ENCODE measurements around the gene ZNF223.

Gene ZNF223

DNA sequence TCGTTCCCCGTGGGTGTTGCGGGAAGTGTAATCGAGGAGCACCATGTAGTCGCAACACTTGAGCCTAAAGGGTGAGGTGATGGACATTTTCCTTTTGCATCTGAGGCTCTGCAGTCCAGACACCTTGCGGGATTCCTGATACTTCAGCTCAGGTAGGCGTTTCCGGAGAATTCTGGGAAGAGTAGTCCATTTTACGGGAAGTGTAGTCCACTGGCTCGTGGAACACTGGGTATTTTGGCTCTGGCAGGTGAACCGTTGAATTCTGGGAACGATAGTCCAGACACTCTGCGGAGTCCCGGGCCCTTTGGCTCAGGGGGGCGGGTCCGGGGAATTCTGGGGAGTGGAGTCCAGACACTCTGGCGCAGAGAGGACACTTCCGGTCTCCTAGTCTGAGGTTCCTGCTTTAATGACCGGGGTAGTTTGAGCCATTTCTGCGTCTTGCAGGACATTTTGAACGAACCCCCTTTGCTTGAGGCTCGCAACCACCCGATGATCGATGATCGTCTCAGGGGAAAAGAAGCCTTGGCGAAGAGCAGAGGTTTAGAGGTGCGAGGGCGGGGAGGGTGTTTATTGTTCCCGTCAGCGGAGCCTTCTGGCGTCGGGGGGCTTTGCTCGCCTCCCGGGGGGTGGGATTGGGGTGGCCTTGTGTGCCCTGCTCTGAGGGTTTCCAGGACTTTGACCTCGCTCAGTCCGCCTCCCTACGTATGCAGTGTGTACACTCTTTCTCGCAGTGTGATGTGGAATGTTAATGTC is at the start of gene ZNF223:
Gene ZNF223 (plus strand): TSS at position 387 of the 753 bp plus-strand sequence. CDS start 3,141 bp downstream, outside the sequence.
- Histone ChIP-seq H3K27ac (no peak within 1 kb of the TSS), H3K9ac (ENCODE audit: insufficient read length) (peak within 1 kb of the TSS; percentile 71), H3K4me3 (peak within 1 kb of the TSS; percentile 83), H3K9me3 (ENCODE audit: low read depth, low read length) (no peaks in the 10 kb centered on the region), H3K36me3 (ENCODE audit: insufficient read depth, low read length) (no peaks in the 10 kb centered on the region; the same call in 1 of the 2 replicates)
- peak; percentile 45 for DNase-seq (ENCODE audit: low read depth, low spot score)
- TF ChIP-seq POLR2AphosphoS5 (IDR thresholded peaks at IDR 0.05; ENCODE audit: borderline replicate concordance, low read depth, low read length) (peak; percentile 61), EZH2 (IDR thresholded peaks at IDR 0.05) (no peak), FOXP2 (optimal IDR thresholded peaks at IDR 0.05; ENCODE audit: control extremely low read depth, extremely low read length, insufficient read depth) (no peak)

DNA sequence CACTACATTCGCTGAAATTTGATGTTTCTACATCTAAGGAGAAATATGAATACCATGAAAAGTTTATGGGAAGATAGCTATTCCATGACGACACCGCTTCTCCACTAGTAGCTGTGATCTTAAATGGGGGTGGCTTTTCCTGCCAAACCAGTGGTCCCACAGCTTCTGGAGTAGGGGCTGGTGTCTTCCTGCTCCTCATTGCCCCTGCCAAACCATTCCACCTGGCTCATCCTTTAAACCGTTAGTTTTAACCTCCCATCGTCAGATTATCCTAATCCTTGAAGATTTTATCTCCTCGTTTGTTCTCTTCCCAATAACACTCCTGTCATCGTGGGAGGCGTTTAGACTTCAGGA is 49.6 kb upstream of the ZNF223 start:
- no peak overlapping the region for H3K27ac ChIP-seq
- no peak for DNase-seq (ENCODE audit: low read depth, low spot score)
- H3K9ac ChIP-seq (ENCODE audit: insufficient read length) = peak overlapping the region; percentile 78
- peak overlapping the region; percentile 83 for H3K4me3 ChIP-seq
- peaks cover 13% of the 10 kb centered on the region for H3K36me3 ChIP-seq (ENCODE audit: insufficient read depth, low read length)
- no peaks in the 10 kb centered on the region for H3K9me3 ChIP-seq (ENCODE audit: low read depth, low read length)
- no peak for TF ChIP-seq POLR2AphosphoS5 (IDR thresholded peaks at IDR 0.05; ENCODE audit: borderline replicate concordance, low read depth, low read length)
- TF ChIP-seq FOXP2 (optimal IDR thresholded peaks at IDR 0.05; ENCODE audit: control extremely low read depth, extremely low read length, insufficient read depth) = no peak
- TF ChIP-seq EZH2 (IDR thresholded peaks at IDR 0.05) = no peak

DNA sequence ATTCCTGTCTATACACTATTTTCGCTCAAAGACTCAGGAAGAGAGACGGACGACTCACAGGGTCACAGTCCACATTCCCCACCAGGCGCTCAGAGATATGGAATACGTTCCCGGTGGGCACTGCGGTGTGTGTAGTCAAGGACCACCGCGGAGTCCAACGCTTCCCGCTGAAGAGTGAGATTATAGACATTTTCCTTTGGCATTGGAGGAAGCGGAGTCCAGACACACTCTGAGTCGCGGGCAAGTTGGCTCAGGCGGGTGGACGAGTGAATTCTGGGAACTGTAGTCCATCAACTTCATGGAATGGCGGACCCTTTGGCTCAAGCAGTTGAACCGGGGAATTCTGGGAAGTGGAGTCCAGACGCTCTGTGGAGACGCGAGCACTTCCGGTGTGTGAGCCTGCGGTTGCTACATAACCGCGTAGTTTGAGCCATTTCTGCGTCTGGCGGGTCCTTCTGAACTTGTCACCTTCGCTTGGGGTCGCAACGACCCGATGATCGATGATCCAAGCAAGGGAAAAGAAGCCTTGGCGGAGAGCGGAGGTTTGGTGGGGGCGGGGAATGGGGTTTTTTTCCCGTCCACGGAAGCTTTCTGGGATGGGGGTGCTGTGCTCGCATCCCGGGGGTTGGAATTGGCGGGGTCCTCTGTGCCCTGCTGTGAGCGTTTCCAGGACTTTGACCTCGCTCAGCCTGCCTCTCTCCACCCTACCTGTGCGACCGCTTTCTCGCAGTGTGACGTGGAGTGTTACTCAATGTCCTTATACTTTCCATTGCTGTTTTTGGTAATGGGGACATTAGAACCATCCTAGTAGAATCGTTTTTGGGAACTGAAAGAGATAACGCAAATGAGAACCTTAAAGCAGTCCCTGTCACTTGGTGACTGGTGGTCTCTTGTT is 49.0 kb upstream of the ZNF223 start, which contains the start of gene ZNF230:
Gene ZNF230 (plus strand): TSS at position 392 of the 895 bp plus-strand sequence. CDS start 4,122 bp downstream, outside the sequence.
- Histone ChIP-seq H3K27ac (no peak within 1 kb of the TSS), H3K4me3 (peak within 1 kb of the TSS; percentile 83), H3K36me3 (ENCODE audit: insufficient read depth, low read length) (peaks cover 19% of the 10 kb centered on the region), H3K9me3 (ENCODE audit: low read depth, low read length) (no peaks in the 10 kb centered on the region), H3K9ac (ENCODE audit: insufficient read length) (peak within 1 kb of the TSS; percentile 78)
- peak; percentile 76 for DNase-seq (ENCODE audit: low read depth, low spot score)
- TF ChIP-seq POLR2AphosphoS5 (IDR thresholded peaks at IDR 0.05; ENCODE audit: borderline replicate concordance, low read depth, low read length) (peak; percentile 82), EZH2 (IDR thresholded peaks at IDR 0.05) (no peak), FOXP2 (optimal IDR thresholded peaks at IDR 0.05; ENCODE audit: control extremely low read depth, extremely low read length, insufficient read depth) (peak; percentile 33)

DNA sequence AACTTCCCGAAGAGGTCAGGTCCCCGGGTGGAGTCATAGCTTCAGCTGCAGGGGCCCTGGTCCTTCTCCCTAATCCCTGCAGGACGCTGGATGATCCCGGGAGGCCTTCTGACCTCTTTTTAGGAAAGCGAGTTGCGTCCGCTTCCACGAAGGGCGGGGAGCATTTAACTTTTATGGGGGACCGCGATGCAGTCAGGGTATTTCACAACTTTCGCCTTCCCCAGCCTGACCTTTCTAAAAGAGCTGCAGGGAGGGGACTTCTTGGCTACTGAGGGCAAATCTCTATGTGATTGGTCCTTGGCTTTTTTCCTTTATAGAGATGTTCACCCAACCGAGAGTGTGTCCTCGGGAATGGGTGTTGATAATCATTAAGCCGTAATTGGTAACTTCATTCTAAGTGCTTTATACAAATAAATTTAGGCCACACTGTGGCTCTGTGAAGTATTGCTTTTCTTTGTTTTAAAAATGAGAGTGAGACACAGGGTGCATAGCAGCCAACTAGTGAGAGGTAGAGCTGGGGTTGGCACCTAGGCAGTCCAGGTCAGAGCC is 48.3 kb upstream of the ZNF223 start:
- no peaks in the 10 kb centered on the region for H3K9me3 ChIP-seq (ENCODE audit: low read depth, low read length)
- H3K4me3 ChIP-seq = peak overlapping the region; percentile 83
- no peak for DNase-seq (ENCODE audit: low read depth, low spot score)
- H3K36me3 ChIP-seq (ENCODE audit: insufficient read depth, low read length) = peaks cover 26% of the 10 kb centered on the region
- H3K27ac ChIP-seq = no peak overlapping the region
- H3K9ac ChIP-seq (ENCODE audit: insufficient read length) = peak overlapping the region; percentile 68
- TF ChIP-seq FOXP2 (optimal IDR thresholded peaks at IDR 0.05; ENCODE audit: control extremely low read depth, extremely low read length, insufficient read depth) = no peak
- no peak for TF ChIP-seq POLR2AphosphoS5 (IDR thresholded peaks at IDR 0.05; ENCODE audit: borderline replicate concordance, low read depth, low read length)
- TF ChIP-seq EZH2 (IDR thresholded peaks at IDR 0.05) = no peak

DNA sequence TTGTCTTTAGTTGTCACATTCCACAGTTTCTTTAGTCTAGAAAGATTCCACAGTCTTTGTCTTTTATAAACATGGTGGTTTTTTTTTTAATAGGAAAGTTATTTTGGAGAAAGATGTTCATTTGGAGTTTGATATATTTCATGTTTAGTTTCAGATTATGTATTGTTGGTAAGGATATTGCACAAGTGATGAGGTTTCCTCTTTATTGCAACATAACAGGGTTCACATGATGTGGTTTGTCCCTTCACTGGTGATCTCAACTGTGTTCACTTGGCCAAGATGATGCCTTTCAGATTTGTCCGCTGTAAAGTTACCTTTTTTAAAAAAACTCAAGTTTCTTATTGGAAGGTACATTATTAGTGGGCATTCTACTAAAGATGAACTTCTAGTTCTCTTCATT is 45.9 kb upstream of the ZNF223 start:
- DNase-seq (ENCODE audit: low read depth, low spot score) = no peak
- no peak overlapping the region for H3K4me3 ChIP-seq
- TF ChIP-seq POLR2AphosphoS5 (IDR thresholded peaks at IDR 0.05; ENCODE audit: borderline replicate concordance, low read depth, low read length) (no peak), EZH2 (IDR thresholded peaks at IDR 0.05) (no peak), FOXP2 (optimal IDR thresholded peaks at IDR 0.05; ENCODE audit: control extremely low read depth, extremely low read length, insufficient read depth) (no peak)
- peaks cover 11% of the 10 kb centered on the region for H3K9me3 ChIP-seq (ENCODE audit: low read depth, low read length)
- H3K9ac ChIP-seq (ENCODE audit: insufficient read length) = no peak overlapping the region
- H3K27ac ChIP-seq = no peak overlapping the region
- H3K36me3 ChIP-seq (ENCODE audit: insufficient read depth, low read length) = peaks cover 50% of the 10 kb centered on the region

DNA sequence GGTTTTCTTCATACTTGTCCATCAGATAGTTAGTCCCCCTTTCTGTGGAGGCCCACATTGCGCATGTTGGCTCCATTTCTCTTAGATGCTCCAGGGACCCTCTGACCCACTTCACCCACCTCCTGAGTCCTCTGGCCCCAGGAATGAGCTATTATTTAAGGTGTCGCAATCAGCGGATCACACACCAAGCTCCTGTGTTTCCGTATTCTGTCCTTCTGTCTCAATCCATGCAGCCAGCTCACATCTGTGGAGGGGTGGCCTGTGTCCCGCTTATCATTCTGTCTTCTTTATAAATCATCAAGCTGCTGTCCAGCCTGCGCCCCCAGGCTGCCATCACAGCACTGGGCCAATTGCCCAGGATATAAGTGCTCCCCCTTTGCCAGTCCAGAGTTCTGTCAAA is 44.4 kb upstream of the ZNF223 start:
- TF ChIP-seq FOXP2 (optimal IDR thresholded peaks at IDR 0.05; ENCODE audit: control extremely low read depth, extremely low read length, insufficient read depth) (no peak), EZH2 (IDR thresholded peaks at IDR 0.05) (no peak), POLR2AphosphoS5 (IDR thresholded peaks at IDR 0.05; ENCODE audit: borderline replicate concordance, low read depth, low read length) (no peak)
- Histone ChIP-seq H3K9me3 (ENCODE audit: low read depth, low read length) (peaks cover 15% of the 10 kb centered on the region), H3K9ac (ENCODE audit: insufficient read length) (no peak overlapping the region), H3K27ac (no peak overlapping the region), H3K36me3 (ENCODE audit: insufficient read depth, low read length) (peaks cover 65% of the 10 kb centered on the region), H3K4me3 (no peak overlapping the region)
- DNase-seq (ENCODE audit: low read depth, low spot score) = no peak

DNA sequence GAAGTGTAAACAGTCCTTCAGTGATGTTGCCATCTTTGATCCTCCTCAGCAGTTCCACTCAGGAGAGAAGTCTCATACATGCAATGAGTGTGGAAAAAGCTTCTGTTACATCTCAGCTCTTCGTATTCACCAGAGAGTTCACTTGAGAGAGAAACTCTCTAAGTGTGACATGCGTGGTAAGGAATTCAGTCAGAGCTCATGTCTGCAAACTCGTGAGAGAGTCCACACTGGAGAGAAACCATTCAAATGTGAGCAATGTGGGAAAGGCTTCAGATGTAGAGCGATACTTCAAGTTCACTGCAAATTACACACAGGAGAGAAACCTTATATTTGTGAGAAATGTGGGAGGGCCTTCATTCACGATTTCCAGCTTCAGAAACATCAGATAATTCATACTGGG is 41.4 kb upstream of the ZNF223 start:
- TF ChIP-seq FOXP2 (optimal IDR thresholded peaks at IDR 0.05; ENCODE audit: control extremely low read depth, extremely low read length, insufficient read depth) (no peak), POLR2AphosphoS5 (IDR thresholded peaks at IDR 0.05; ENCODE audit: borderline replicate concordance, low read depth, low read length) (no peak), EZH2 (IDR thresholded peaks at IDR 0.05) (no peak)
- no peak overlapping the region for H3K27ac ChIP-seq
- H3K9ac ChIP-seq (ENCODE audit: insufficient read length) = no peak overlapping the region
- DNase-seq (ENCODE audit: low read depth, low spot score) = no peak
- peaks cover 65% of the 10 kb centered on the region for H3K36me3 ChIP-seq (ENCODE audit: insufficient read depth, low read length)
- no peak overlapping the region for H3K4me3 ChIP-seq
- peaks cover 15% of the 10 kb centered on the region for H3K9me3 ChIP-seq (ENCODE audit: low read depth, low read length)

DNA sequence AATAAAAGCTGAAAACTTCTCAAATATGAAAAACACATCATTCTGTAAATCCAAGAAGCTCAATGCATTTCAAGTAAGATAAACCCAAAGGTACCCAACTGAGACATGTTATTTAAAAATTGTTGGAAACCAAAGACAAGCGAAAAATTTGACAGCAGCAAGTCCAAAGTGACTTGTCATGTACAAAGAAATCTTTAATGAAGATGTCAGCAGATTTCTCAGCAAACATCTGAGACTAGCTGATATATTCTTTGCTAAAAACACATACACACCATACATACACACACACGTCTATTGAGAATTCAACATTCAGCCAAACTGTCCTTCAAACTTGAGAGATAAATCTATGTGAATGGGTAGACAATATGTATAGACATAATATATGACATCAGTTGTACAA is 32.3 kb upstream of the ZNF223 start:
- Histone ChIP-seq H3K4me3 (no peak overlapping the region), H3K9me3 (ENCODE audit: low read depth, low read length) (no peaks in the 10 kb centered on the region; the same call in 1 of the 2 replicates), H3K9ac (ENCODE audit: insufficient read length) (no peak overlapping the region), H3K27ac (no peak overlapping the region), H3K36me3 (ENCODE audit: insufficient read depth, low read length) (no peaks in the 10 kb centered on the region)
- no peak for TF ChIP-seq EZH2 (IDR thresholded peaks at IDR 0.05)
- TF ChIP-seq POLR2AphosphoS5 (IDR thresholded peaks at IDR 0.05; ENCODE audit: borderline replicate concordance, low read depth, low read length) = no peak
- no peak for TF ChIP-seq FOXP2 (optimal IDR thresholded peaks at IDR 0.05; ENCODE audit: control extremely low read depth, extremely low read length, insufficient read depth)
- DNase-seq (ENCODE audit: low read depth, low spot score) = no peak

All from SK-N-MC (cell line).